CD4-positive, alpha-beta memory T cell (primary cell): ENCODE data around the gene WDR19. TPM values are rescaled to one million over a fixed set of nuclear protein-coding genes. Genes with fewer than 3 reads are reported as not detected.
"Not testable (repeated sequence)": the region's sequence is repeated elsewhere in the genome, so short reads cannot be mapped to it uniquely, and the experiment has no call there.

ENCODE experiments used
- CTCF ChIA-PET: fragments of 350-600 bp; sonication (Branson Sonifier 250); formaldehyde crosslinking; loops from one replicate; lab custom pipeline; 2021; ENCODE audit warnings: inconsistent platforms; ENCODE audit not compliant: partially characterized antibody; lab: Charles Lee
- POLR2A ChIA-PET: fragments of 350-600 bp; sonication (Branson Sonifier 250); formaldehyde crosslinking; loops from one replicate; lab custom pipeline; 2021; ENCODE audit not compliant: partially characterized antibody; lab: Charles Lee
- DNase-seq, 5 donors: peaks; one replicate each; pipeline versions ENCODE4 v3.0.0 to v3.0.0-alpha.2; 2020 to 2022; ENCODE audit warnings: mixed read lengths in 1 of 5
- H3K27ac ChIP-seq: one replicate; pipeline ENCODE4 v1.7.0; 2013; ENCODE audit warnings: low read depth, low read length
- H3K27me3 ChIP-seq: 2 replicates; pipeline ENCODE4 v1.7.0; 2013; ENCODE audit warnings: mild to moderate bottlenecking, low read length, moderate library complexity; ENCODE audit not compliant: insufficient read depth
- H3K36me3 ChIP-seq: 2 replicates; pipeline ENCODE4 v1.7.0; 2013; ENCODE audit warnings: mild to moderate bottlenecking, low read length, moderate library complexity; ENCODE audit not compliant: insufficient read depth
- H3K4me1 ChIP-seq: 2 replicates; pipeline ENCODE4 v1.7.0; 2013; ENCODE audit warnings: mild to moderate bottlenecking, low read length, moderate library complexity; ENCODE audit not compliant: insufficient read depth
- H3K4me3 ChIP-seq, 2 donors: one replicate each; pipeline ENCODE4 v1.7.0; 2013; ENCODE audit warnings: low read length in 2 of 2, mild to moderate bottlenecking in 1 of 2
- H3K9me3 ChIP-seq, 2 donors: one replicate each; pipeline ENCODE4 v1.7.0; 2013; ENCODE audit warnings: low read length in 2 of 2, control low read depth in 1 of 2; ENCODE audit not compliant: control insufficient read depth in 1 of 2
- H3K27ac Mint-ChIP-seq, 7 donors: one replicate each; pipeline ENCODE4 v1.8.0; 2020 to 2021; ENCODE audit warnings: mixed read lengths in 7 of 7, mild to moderate bottlenecking in 6 of 7, inconsistent platforms in 3 of 7, moderate library complexity in 3 of 7
- H3K27me3 Mint-ChIP-seq, 2 donors: one replicate each; pipeline ENCODE4 v1.8.0; 2020 to 2021; ENCODE audit warnings: mixed read lengths in 2 of 2
- H3K36me3 Mint-ChIP-seq, 2 donors: one replicate each; pipeline ENCODE4 v1.8.0; 2020 to 2021; ENCODE audit warnings: mixed read lengths in 2 of 2, inconsistent platforms in 1 of 2, mild to moderate bottlenecking in 1 of 2
- H3K4me1 Mint-ChIP-seq, 4 donors: one replicate each; pipeline ENCODE4 v1.8.0; 2020 to 2021; ENCODE audit warnings: mixed read lengths in 4 of 4, mild to moderate bottlenecking in 1 of 4
- H3K4me3 Mint-ChIP-seq, 8 donors: one replicate each; pipeline ENCODE4 v1.8.0; 2020 to 2021; ENCODE audit warnings: mixed read lengths in 8 of 8, mild to moderate bottlenecking in 7 of 8, moderate library complexity in 6 of 8, inconsistent platforms in 3 of 8
- H3K9me3 Mint-ChIP-seq, 8 donors: one replicate each; pipeline ENCODE4 v1.8.0; 2020 to 2021; ENCODE audit warnings: mixed read lengths in 8 of 8, mild to moderate bottlenecking in 5 of 8, inconsistent platforms in 3 of 8, moderate library complexity in 1 of 8
- intact Hi-C: fragments of 100-400 bp; cut with micrococcal nuclease; formaldehyde crosslinking; loops from one replicate; pipeline ENCODE4 v1.15.1; 2023
- polyA plus RNA-seq, 2 donors: library from polyadenylated mRNA; unstranded; fragments of 300-500 nt; fragmentation: Illumina TruSeq; gene quantifications; one replicate each; pipeline ENCODE4 v1.2.3, GENCODE V29; 2021
- total RNA-seq, 2 experiments: library from RNA; stranded (reverse); gene quantifications; one replicate each; pipeline ENCODE4 v1.2.3, GENCODE V29; 2021

WDR19 gene
- total and polyA plus RNA-seq, 4 experiments from 2014 or later = 2.3 to 36.8 (median 18.5) TPM

DNA sequence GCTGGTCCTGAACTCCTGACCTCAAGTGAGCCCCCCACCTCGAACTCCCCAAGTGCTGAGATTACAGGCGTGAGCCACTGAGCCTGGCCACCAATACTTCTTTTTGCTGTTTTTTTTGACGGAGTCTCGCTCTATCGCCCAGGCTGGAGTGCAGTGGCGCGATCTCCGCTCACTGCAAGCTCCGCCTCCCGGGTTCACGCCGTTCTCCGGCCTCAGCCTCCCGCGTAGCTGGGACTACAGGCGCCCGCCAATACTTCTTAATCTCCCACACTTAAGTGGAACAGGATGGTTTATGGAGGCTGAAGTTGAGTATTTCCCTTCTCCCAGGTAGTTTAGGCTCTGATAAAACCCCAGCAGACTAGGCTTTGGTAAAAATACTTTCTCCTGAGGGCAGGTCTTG is 1.7 kb upstream of the WDR19 start:
- POLR2A ChIA-PET = interaction anchor here (0.7 kb wide), 1 partner anchor 150 kb away, joined by 3 read pairs; no protein-coding TSS in a partner anchor
- H3K9me3 ChIP-seq, H3K9me3 Mint-ChIP-seq, H3K36me3 Mint-ChIP-seq, H3K4me3 Mint-ChIP-seq, DNase-seq, H3K27ac Mint-ChIP-seq, H3K36me3 ChIP-seq, H3K4me3 ChIP-seq, H3K27ac ChIP-seq, H3K4me1 Mint-ChIP-seq, H3K27me3 ChIP-seq, CTCF ChIA-PET: not testable (repeated sequence)
- intact Hi-C loops = loop anchor here (5.0 kb wide), 2 partner anchors 187 to 797 kb away; partner anchors contain the start of genes PDS5A and RFC1
- peaks cover 2 to 10% of the 10 kb centered on the region in 2 donors for H3K27me3 Mint-ChIP-seq
- H3K4me1 ChIP-seq = peaks cover 12% of the 10 kb centered on the region

DNA sequence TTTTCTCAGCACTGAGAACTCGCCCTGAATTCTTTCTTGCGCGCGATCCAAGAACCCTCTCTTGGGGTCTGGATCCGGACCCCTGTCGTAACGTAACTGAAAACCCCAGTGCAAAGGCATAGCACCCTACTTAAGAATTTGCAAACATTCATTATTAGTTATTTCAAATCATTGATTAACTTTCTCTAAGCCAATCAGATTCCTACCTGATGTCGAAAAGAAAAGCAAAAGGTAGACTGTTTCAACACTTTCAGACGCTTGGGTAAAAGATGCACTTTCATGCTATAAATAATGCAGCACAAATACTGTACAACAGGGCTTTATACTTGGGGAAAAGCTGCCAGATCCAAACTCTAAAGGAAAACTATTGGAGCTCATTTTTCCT is 817 bp upstream of the WDR19 start:
- peaks cover 2 to 9% of the 10 kb centered on the region in 2 donors for H3K27me3 Mint-ChIP-seq
- no peaks in the 10 kb centered on the region for H3K9me3 ChIP-seq
- no peak overlapping the region for H3K4me3 Mint-ChIP-seq
- peaks cover 12% of the 10 kb centered on the region for H3K4me1 ChIP-seq
- ChIA-PET POLR2A (interaction anchor here (0.8 to 1.8 kb wide), 3 partner anchors 46 to 184 kb away, joined by 3 to 7 read pairs (median 6); partner anchors contain the start of gene RFC1), CTCF (interaction anchor here (0.6 to 1.2 kb wide), 11 partner anchors 10 to 1051 kb away, joined by 3 to 5 read pairs (median 3); partner anchors contain the start of gene TLR1)
- H3K27ac ChIP-seq = peak overlapping the region; percentile 46
- no peaks in the 10 kb centered on the region for H3K36me3 ChIP-seq
- peaks cover 3 to 9% (median 5%) of the 10 kb centered on the region in 4 donors for H3K4me1 Mint-ChIP-seq
- intact Hi-C loops = loop anchor here (5.0 kb wide), 2 partner anchors 186 to 796 kb away; partner anchors contain the start of genes PDS5A and RFC1
- no peaks in the 10 kb centered on the region for H3K9me3 Mint-ChIP-seq
- no peak overlapping the region for H3K27ac Mint-ChIP-seq
- no peak for DNase-seq
- no peaks in the 10 kb centered on the region for H3K27me3 ChIP-seq
- peaks cover 0 to 3% of the 10 kb centered on the region in 2 donors for H3K36me3 Mint-ChIP-seq
- H3K4me3 ChIP-seq = peak overlapping the region; percentile 24 to 78

DNA sequence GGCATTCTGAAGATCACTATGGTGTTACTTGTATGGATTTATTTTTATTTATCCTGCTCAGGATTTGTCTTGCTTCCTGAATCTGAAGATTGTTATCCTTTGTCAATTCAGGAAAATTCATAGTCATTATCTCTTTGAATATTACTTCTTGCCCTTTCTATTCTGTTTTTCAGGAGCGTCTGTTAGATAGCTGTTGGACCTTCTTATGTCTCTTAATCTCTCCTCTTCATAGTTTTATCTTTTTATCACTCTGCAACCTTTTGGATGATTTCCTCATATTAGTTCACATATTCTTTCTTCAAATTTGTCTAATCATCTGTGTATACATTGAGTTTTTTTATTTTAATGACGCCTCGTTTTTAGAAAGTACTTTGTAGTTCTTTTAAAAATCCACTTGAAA is 19.6 kb downstream of the WDR19 start:
- DNase-seq = no peak
- intact Hi-C loops = no loop called here
- CTCF ChIA-PET = interaction anchor here (0.8 kb wide), 1 partner anchor 11 kb away, joined by 3 read pairs; no protein-coding TSS in a partner anchor
- H3K36me3 Mint-ChIP-seq = peaks cover 25 to 45% of the 10 kb centered on the region in 2 donors
- POLR2A ChIA-PET = no interaction called here
- H3K36me3 ChIP-seq = no peaks in the 10 kb centered on the region
- H3K4me1 Mint-ChIP-seq = no peaks in the 10 kb centered on the region
- H3K27ac ChIP-seq = no peak overlapping the region
- no peaks in the 10 kb centered on the region for H3K9me3 Mint-ChIP-seq
- H3K9me3 ChIP-seq = no peaks in the 10 kb centered on the region
- no peaks in the 10 kb centered on the region for H3K4me1 ChIP-seq
- H3K27me3 ChIP-seq = no peaks in the 10 kb centered on the region
- no peak overlapping the region for H3K4me3 ChIP-seq
- H3K4me3 Mint-ChIP-seq = no peak overlapping the region
- H3K27ac Mint-ChIP-seq = peak overlapping the region in 1 of 7 donors; percentile 76
- H3K27me3 Mint-ChIP-seq = no peaks in the 10 kb centered on the region

DNA sequence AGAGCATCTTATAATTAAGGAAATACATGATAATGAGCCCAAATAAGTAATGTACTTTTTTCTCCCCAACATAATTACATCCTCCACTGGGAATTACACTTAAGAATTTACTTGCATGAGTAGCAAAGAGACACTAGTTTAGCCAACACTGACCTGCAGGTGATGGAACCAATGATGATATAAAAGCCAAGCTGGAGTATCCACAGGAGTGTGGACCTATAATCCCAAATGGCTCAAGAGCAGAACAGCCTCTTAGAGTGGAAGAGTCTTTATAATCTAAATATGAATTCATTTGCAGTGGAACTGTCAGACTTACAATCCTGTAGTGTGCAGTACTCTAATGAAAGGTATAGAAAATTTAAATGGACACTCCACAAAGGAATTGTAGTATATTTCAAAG is 22.2 kb downstream of the WDR19 start:
- Mint-ChIP-seq H3K4me1 (no peaks in the 10 kb centered on the region), H3K27ac (no peak overlapping the region), H3K36me3 (peaks cover 32 to 56% of the 10 kb centered on the region in 2 donors), H3K27me3 (no peaks in the 10 kb centered on the region), H3K9me3 (no peaks in the 10 kb centered on the region), H3K4me3 (no peak overlapping the region)
- CTCF ChIA-PET = no interaction called here
- no peak overlapping the region for H3K27ac ChIP-seq
- no peak overlapping the region for H3K4me3 ChIP-seq
- POLR2A ChIA-PET = no interaction called here
- H3K4me1 ChIP-seq = no peaks in the 10 kb centered on the region
- no peaks in the 10 kb centered on the region for H3K9me3 ChIP-seq
- no peak for DNase-seq
- intact Hi-C loops = no loop called here
- no peaks in the 10 kb centered on the region for H3K36me3 ChIP-seq
- H3K27me3 ChIP-seq = no peaks in the 10 kb centered on the region

DNA sequence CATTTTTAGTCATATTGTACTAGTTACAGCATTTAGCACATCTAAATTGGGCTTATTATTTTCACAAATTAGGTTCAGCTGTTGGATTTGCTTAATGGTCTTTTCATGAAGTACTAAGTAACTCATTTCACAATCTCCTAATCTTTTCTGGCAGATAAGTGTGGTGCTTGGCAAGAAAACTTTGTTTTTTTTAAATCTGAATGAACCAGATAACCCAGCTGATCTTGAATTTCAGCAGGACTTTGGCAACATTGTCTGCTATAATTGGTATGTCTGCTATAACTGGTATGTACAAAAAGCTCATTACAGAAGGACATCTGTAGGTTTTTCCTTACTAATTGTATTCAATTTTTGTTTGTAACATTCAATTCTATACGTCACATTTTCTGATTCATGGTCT is 22.7 kb downstream of the WDR19 start:
- Histone ChIP-seq H3K4me1 (no peaks in the 10 kb centered on the region), H3K9me3 (no peaks in the 10 kb centered on the region), H3K4me3 (no peak overlapping the region), H3K36me3 (no peaks in the 10 kb centered on the region), H3K27me3 (no peaks in the 10 kb centered on the region), H3K27ac (no peak overlapping the region)
- Mint-ChIP-seq H3K27ac (no peak overlapping the region), H3K4me1 (no peaks in the 10 kb centered on the region), H3K9me3 (no peaks in the 10 kb centered on the region), H3K27me3 (no peaks in the 10 kb centered on the region), H3K36me3 (peaks cover 32 to 55% of the 10 kb centered on the region in 2 donors), H3K4me3 (no peak overlapping the region)
- intact Hi-C loops = no loop called here
- POLR2A ChIA-PET = no interaction called here
- CTCF ChIA-PET = no interaction called here
- DNase-seq = no peak

DNA sequence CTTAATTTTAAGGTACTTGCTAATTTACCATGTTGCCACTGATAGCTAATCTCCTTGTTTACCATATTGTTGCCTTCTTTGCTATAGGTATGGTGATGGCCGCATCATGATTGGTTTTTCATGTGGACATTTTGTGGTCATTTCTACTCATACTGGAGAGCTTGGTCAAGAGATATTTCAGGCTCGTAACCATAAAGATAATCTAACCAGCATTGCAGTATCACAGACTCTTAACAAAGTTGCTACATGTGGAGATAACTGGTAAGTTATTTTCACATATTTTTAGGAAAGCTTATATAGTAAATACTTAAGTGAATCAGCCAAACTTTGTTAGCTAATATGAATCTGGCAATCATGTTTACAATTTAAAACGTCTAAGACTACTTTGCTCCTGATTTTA is 23.1 kb downstream of the WDR19 start:
- CTCF ChIA-PET = no interaction called here
- intact Hi-C loops = no loop called here
- H3K4me3 Mint-ChIP-seq = no peak overlapping the region
- peaks cover 32 to 50% of the 10 kb centered on the region in 2 donors for H3K36me3 Mint-ChIP-seq
- Histone ChIP-seq H3K4me3 (no peak overlapping the region), H3K9me3 (no peaks in the 10 kb centered on the region), H3K36me3 (no peaks in the 10 kb centered on the region), H3K27ac (no peak overlapping the region), H3K27me3 (no peaks in the 10 kb centered on the region), H3K4me1 (no peaks in the 10 kb centered on the region)
- no peaks in the 10 kb centered on the region for H3K4me1 Mint-ChIP-seq
- no peaks in the 10 kb centered on the region for H3K9me3 Mint-ChIP-seq
- POLR2A ChIA-PET = no interaction called here
- no peaks in the 10 kb centered on the region for H3K27me3 Mint-ChIP-seq
- no peak overlapping the region for H3K27ac Mint-ChIP-seq
- no peak for DNase-seq

DNA sequence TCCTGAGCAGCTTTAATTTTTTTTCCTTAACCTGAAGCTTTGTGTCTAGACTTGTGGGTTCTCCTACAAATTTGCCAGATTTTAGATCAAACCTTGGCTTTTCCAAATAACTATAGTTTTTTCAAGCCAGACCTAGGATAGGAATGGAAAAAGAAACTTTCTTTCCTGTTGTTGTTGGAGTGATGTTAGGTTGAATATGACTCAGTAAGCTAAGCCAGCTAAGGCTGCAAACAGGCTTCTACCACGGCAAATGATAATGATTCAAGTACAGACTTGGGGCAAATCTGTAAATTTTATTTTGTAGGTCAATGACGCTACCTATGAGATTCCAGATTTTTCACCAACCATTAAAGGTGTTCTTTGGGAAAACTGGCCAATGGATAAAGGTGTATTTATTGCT is 45.6 kb downstream of the WDR19 start:
- no peak overlapping the region for H3K4me3 ChIP-seq
- DNase-seq = no peak
- Mint-ChIP-seq H3K27ac (no peak overlapping the region), H3K27me3 (no peaks in the 10 kb centered on the region), H3K36me3 (peaks cover 5 to 22% of the 10 kb centered on the region in 2 donors), H3K9me3 (no peaks in the 10 kb centered on the region), H3K4me1 (no peaks in the 10 kb centered on the region), H3K4me3 (no peak overlapping the region)
- ChIA-PET CTCF (no interaction called here), POLR2A (no interaction called here)
- H3K4me1 ChIP-seq = no peaks in the 10 kb centered on the region
- intact Hi-C loops = no loop called here
- H3K36me3 ChIP-seq = no peaks in the 10 kb centered on the region
- H3K9me3 ChIP-seq = no peaks in the 10 kb centered on the region
- H3K27ac ChIP-seq = no peak overlapping the region
- H3K27me3 ChIP-seq = no peaks in the 10 kb centered on the region
